Measurements from ENCODE around the gene WIZ.

The WIZ gene

GRCh38 chr19:15373644-15374043 lies 76.1 kb downstream of the WIZ start:
- no peak for DNase-seq

DNA sequence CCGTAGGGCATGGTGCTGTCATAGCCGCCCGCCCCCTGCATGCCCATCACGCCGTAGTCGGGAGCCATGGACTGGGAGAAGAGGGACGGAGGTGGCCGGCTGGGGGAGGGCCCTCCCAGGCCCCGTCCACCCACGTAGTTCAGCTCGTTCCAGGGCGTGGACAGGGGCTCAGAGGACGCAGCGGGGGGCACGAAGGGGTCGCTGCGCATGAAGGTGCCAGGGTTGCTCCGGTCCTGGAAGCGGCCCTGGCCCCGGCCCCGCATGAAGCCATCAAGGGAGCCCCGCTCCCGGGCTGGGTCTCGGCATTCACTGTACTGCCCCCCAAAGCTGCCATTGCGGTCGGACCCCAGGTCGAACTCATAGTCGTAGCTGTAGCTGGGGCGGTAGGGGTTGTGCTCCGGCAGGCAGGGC lies 76.9 kb downstream of the WIZ start:
- no peak for DNase-seq

DNA sequence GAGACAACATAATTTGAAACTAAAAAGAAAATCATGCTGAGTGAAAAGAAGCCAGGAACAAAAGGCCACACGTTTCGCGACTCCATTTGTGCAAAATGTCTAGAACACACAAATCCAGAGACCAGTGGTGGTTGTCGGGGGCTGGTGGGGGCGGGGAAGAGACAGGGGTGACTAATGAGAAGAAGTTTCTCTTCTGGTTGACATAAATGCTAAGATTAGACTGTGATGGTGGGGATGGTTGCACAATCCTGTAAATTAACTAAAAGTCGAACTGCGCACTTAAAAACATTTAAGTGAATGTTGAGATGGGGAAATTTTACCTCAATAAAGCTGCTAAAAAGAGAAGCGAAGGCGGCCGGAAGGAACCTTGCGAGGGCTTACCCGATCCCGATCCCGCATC lies 77.3 kb downstream of the WIZ start:
- no peak for DNase-seq

GRCh38 chr19:15371786-15372380 lies 77.9 kb downstream of the WIZ start:
- DNase-seq = no peak

GRCh38 chr19:15371119-15371518 lies 78.6 kb downstream of the WIZ start:
- DNase-seq = no peak
